HG03457 (cell line): ENCODE results near the gene SIRT3.
"Not testable (repeated sequence)": the region's sequence is repeated elsewhere in the genome, so short reads cannot be mapped to it uniquely, and the experiment has no call there.

Experiments used
- ATAC-seq: cut with Tn5 transposase; IDR thresholded peaks from one replicate; pipeline ENCODE4 v1.9.1; 2021; ENCODE audit warnings: moderate number of reproducible peaks; ENCODE audit not compliant: unreplicated experiment

The SIRT3 gene

DNA sequence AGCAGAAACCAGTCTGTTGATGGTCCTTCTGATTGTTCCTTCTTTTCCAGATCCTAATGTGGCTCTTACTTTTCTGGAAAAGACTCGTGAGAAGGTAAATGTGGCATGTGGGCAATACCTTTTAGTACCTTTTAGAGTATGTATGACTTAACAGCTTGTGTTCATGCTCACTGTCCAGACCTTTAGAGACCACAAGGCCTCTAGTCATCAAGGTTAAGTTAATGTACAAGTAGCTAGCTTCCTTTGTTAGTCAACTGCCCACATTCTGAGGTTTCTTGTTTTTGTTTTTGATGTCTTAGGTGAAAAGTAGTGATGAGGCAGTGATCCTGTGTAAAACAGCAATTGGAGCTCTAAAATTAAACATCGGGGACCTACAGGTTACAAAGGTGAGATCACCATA is 8.2 kb upstream of the SIRT3 start:
- ATAC-seq = no peak

DNA sequence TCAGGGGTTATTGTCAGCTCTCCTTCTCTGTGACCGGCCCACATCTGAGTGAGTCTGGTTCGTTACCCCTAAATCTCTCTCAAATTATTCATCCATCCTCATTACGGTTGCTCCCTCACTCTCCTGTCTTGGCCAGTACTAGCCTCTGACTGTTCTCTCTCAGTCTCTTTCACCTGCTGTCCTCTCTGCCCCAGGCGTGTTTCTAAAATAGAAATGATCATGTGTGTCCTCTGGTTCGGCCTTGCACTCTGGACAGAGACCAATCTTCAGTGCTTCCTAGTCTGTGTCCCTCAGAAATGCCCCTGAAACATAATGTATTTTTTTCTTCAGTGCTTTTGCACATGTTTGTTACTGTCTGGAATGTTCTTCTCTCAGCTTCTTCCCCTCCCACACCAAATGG is 5.5 kb upstream of the SIRT3 start:
- no peak for ATAC-seq

DNA sequence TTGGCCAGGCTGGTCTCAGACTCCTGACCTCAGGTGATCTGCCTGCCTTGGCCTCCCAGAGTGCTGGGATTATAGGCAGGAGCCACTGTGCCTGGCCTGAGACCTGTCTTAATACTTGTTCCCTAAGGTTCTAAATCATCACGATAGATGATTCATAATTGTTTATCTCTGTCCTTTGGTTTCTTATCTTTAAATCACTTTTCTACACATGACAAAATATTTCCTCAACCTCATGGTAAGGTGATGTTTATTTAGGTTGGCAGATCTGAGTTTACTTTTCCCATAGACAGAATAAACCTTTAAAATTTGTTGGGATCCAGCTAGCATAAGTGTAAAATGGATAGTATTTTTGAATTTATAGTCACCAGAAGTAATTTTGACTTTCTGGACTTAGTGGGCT is 4.2 kb upstream of the SIRT3 start:
- no peak for ATAC-seq

DNA sequence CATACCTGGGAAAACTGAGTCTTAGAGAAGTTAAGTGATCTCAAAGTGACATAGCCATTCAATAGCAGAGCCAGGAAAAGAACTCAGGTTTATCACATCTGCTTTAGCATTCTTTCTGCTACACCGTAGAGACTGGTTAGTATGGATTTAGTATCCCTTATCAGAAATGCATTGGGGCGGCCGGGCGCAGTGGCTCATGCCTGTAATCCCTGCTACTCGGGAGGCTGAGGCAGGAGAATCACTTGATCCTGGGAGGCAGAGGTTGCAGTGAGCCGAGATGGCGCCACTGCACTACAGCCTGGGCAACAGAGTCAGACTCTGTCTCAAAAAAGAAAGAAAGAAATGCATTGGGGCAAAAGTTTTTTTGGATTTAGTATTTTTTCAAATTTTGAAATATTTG is 2.2 kb upstream of the SIRT3 start:
- not testable (repeated sequence) for ATAC-seq

DNA sequence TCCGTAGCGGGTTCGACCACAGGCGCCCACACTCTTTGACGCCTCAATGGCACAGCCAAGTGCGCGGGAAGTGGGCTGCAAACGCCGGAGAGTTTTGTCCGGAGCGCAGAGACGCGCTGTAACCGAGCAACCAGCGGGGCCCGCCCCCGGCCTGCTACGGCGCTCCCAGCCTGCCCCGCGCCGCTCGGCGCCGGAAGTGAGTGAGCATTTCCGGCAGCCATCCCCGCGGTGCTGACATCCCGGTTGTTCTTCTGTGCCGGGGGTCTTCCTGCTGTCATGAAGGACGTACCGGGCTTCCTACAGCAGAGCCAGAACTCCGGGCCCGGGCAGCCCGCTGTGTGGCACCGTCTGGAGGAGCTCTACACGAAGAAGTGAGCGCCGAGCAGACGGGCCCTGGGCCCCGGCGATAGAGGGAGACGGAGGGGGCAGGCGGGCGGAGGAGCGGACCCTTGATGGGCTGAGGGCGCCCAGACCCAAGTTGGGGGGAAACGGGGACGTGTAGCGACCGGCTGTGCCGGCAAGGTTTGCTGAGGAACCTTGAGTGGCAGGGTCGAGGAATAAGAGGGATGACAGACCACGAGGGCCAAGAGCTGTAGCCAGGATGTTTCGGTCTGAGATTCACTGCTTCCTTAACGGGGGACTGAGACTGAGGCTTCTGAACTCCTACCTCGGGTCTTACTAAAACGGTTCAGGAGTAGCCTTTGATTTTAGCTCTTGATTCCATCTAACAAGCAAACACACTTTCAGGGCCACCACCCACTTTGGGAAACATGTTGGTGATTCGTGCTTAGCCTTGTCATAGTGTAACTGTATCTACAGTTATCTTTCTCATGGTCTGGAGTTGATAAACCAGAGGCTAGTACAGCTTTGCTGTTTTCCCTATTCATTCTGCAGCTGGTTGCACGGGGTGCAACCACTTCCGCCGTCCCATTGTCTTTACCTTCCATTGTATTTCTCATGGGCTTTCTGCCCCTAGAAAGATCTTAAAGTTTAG is 929 bp upstream of the SIRT3 start, which contains the start of gene PSMD13:
PSMD13 (plus strand) TSS at position 203 of the 994 bp plus-strand sequence; CDS start at position 277, 74 bp downstream.
- ATAC-seq = peak; percentile 50

DNA sequence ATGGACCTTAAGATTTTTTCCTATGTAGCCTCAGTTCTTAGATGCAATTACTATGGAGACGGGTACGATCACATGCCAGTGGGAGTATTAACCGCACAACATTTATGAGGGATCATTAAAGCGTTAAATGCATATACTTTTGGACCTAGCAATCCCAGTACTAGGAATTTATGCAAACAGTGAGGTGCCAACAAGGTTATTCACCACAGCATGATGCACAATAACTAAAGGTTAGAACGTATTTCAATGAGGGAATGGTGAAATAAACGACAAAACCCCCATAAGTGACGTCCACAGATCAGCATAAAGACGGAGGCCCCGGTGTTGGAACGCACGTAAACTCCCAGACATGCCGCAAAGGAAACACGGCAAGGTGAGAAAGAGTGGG is 539 bp downstream of the SIRT3 start:
- peak; percentile 5 for ATAC-seq

DNA sequence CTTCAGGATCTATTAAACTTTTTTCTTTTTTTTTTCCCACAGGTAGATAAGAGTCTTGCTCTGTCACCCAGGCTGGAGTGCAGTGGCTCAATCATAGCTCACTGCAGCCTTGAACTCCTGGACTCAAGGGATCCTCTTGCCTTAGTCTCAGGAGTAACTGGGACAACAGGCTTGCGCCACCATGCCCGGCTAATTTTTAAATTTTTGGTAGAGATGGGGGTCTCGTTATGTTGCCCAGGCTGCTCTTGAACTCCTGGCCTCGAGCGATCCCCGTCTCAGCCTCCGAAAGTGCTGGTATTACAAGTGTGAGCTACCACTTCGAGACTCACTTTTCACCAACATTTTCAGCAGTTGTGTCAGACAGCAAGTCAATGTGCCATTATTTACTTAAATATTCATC is 962 bp downstream of the SIRT3 start:
- ATAC-seq = no peak

DNA sequence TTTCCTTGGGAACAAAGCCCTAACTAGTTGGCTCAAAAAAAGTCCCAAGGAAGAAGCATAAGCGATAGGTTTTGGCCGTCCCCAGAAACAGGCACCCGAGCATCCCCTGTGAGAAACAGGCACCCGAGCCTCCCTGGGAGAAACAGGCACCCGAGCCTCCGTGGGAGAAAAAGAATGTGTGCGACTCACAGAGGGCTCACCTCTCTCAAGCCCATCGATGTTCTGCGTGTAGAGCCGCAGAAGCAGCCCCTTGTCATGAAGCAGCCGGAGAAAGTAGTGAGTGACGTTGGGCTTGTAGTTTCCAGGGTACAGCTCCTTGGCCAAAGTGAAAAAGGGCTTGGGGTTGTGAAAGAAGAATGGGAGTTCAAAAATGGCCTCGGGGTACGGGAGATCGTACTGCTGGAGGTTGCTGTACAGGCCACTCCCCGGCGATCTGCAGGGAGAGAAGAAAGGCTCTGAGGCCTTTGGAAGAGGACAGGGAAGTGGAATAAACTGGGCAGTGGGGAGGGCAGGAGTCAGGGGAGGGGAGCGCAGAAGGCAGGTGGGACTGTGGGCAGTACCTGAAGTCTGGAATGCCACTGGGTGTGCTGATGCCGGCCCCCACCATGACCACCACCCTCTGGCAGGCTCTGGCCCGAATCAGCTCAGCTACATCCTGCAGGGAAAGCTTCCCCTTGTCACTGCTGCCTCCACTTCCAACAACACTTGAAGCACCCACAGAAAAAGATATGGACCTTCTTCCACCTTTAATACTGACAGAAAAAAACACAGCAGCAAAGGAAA is 3.2 kb downstream of the SIRT3 start:
- ATAC-seq = no peak

DNA sequence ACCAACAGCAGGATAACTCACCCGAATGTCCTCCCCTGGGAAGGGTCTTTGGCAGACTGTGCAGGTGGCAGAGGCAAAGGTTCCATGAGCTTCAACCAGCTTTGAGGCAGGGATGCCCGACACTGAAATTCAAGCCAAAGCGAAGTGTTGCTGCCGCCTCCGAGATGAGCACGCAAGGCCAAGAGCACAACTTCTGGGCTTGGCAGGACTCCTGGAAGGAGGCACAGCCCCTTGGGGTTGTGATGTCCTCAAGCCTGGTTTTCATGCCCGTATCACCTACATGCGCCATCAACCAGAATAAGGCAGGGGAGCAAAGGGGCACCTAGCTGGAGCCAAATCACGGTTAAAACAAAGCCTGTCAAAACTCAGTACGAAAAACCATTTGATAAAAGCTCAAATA is 5.7 kb downstream of the SIRT3 start:
- no peak for ATAC-seq

DNA sequence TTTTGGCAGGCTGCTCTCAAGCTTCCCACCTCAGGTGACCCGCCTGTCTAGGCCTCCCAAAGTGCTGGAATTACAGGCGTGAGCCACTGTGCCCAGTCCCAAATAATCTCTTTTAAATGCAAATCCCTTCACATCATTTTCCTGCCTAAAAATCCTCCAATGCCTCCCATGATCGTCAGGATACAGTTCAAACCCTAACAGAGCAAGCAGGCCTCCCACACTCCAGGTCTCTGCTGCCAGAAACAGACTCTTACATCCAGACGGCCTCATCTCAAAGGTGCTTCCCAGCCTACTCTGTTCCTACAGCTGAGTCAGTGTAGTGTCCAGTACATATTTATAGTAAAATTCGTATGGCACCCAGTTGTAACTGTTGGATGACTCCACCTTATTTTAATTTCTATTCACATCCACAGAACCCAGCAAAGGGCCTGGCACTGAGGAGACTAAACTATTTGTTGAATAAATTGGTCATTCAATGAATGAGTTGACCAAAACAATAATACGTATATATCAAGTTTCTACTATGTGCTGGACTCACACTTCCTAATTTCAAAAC is 8.2 kb downstream of the SIRT3 start:
- no peak for ATAC-seq

DNA sequence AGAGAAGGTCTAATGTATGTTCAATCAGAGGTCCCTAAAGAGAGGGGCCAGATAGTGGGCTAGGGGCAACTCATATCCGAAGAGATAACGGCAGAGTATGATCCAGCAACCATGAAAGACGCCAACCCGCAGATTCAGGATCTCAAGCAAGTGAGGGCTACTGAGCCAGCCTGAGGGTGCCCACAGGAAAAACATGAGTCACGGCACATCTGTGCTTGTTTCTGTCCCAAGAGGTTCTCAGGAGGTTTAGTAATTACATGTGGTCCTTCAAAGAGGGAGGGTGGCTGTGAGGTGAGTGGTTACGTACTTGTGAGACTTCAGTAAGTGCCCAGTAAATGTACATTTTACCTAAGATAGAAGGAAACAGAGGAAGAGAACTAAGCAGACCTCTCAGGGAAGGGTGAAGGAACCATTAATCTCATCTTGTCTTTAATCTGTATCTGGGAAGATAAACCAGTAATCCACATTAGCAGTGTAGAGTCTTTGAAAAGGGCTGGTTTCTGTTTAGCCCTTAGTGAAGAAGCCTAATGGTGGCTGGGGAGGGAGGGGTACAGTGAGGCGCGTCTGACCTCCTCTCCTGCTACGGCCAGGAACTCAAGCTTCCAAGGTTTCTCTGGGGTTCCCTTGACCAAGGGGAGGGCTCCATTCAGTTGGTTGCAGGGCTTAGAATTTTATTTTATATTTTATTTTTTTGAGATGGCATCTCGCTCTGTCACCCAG is 10.2 kb downstream of the SIRT3 start:
- no peak for ATAC-seq

DNA sequence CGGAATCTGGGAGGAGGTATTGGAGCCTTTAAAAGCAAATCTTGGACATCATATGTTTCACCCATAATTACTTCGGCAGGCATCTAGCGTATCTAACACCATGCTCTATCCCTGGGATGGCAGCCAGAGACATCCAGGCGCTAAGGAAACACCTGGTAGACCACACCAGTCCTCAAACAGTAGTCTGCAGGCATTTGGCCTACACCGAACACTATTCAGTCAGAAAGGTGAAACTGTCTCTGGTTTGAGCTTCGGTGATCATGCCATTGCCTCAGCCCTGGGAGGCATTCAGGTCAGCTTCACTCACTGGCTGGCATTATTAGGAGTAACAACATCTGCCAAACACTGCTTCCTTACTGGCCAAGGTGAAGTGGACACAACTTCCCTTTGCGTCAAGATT is 11.7 kb downstream of the SIRT3 start:
- no peak for ATAC-seq

DNA sequence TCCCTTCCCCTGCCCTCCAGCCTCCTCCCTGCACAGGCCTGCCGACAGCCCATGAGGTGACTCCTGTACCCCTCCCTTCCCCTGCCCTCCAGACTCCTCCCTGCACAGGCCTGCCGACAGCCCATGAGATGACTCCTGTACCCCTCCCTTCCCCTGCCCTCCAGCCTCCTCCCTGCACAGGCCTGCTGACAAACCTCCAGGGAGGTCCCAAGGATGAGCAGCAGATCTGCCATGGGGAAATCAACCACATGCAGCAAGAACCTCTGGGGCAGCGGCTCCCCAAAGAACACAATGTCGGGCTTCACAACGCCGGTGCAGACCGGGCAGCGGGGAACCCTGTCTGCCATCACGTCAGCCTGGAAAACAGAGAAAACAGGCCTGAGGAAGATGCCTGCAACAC is 12.3 kb downstream of the SIRT3 start:
- ATAC-seq = no peak

DNA sequence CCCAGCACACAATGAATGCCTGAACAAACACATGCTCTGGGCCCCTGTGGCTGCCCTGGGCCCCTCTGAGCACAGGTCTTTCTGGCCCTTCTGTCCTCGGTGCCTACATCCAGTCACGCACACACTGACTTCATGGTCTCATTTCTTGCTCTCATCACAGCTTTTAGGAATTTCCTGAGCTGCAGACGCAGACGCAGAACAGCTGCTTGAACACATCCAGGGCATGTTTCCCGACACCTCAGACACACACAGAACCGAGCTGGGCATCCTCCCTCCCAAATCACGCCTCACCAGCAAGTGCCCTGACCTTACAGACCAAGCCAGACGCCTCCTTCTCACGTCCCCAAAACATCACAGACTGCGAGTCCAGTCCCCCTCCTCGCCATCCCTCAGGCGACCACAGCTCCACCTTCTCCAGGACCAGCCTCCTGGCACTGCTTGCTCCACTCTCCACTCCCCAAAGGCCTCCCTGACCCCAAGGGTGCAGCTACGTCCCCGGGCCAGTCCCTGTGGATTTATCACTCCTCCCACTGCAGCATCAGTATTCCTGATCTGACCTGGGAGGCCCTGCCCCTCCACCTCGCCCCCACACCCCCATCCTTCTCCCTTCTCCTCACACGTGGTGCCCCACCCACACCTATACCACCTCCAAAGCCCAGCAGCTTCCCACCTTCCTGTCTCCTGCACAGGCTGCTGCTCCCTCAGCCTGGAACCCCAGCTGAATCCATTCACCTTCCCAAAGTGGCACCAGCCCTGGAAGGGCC is 12.9 kb downstream of the SIRT3 start:
- ATAC-seq = no peak

DNA sequence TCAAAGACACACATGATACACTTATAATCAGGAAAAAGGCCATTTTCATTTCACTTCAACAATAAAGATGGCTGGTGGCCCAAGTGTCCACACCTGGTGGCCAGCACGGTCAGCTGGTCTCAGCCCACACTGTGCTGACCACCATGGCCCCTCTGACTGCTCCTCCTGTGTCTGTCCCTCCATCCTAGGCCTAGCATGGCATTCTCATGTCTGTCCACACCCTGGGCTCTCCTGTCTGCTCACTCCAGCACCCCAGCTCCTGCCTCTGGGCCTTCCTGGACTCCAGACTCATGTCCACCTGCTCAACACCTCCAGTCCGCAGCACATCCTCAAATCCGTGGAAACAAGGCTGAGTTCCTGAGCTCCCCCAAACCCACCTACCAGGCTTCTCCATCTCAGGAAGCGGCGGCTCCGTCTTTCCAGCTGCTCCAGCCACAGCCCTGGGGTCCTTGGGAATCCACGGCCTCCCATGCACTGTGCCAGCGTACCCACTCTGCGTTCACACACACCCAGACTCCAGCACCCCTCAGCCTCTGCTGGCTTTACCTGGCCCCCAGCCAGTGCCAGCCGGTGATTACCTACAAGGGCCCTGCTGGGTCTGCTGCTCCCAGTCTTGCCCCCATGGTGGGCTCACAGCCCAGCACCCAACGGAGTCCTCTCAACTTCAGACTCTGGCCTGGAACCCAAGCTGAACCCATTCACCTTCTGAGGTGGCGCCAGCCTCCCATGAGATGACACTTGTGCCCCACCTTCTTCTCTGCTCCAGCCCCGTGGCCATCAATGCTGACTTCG is 13.9 kb downstream of the SIRT3 start:
- no peak for ATAC-seq

DNA sequence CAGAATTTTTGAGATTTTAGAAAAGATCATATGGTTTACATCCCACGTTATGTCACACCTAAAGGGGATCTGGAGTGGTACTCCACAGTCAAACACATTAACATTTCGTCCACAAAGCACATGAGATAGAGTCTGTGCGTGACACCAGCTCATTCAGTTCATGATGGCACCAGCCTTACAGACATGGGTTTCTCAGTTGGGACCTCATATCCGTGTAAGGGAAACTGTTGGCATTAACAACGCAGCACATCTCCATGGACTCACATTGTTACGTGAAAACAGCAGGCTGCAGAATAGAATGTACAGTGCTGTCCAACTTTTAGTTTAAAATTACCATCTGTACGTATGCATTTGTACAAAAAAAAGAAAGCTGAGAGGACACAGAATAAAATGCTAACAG is 14.6 kb downstream of the SIRT3 start:
- no peak for ATAC-seq

DNA sequence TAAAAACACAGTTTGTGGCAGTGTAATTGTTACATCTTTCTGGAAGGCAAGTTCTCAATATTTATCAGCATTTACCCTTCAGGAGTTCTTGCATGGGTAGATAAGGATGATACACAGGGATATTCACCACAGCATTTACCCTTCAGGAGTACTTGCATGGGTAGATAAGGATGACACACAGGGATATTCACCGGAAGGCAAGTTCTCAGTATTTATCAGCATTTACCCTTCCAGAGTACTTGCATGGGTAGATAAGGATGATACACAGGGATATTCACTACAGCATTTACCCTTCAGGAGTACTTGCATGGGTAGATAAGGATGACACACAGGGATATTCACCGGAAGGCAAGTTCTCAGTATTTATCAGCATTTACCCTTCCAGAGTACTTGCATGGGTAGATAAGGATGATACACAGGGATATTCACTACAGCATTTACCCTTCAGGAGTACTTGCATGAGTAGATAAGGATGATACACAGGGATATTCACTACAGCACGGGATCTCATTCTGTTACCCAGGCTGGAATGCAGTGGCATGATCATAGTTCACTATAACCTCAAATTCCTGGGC is 15.4 kb downstream of the SIRT3 start:
- not testable (repeated sequence) for ATAC-seq

DNA sequence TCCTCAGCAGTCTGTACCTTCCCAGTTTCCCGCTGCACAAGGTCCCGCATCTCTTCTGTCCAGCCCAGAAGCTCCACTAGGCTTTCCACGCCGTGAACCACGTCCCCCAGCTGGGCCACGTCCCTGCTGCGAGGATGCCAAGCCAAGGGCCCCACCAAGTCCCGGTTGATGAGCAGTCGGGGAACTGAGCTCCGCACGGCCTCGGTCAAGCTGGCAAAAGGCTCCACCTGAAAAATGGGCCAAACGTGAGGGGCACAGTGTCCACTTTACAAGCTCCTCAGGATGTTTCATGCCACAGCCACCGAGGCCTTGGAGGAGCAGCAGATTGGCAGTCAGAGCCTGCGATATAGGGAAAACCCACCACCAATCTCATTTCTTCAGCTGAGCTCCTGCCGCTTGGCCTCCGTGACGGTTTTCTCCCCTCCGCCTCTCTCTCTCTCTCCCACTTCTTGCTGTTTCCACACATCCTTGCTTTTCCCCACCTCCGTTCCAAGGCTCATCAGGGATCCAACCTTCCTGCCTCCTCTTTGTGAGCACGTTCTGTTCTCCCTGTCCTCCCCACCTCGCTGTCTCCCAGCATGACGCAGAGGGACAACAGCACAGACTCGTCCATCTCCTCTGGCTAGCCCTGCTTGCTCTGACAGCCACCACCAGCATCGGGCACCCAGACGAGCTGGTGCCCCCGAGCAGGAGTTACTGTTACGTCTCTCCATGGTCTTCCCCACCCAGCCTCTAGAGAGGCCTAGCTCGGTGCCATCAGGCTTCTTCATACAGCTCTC is 17.1 kb downstream of the SIRT3 start:
- ATAC-seq = no peak
